CD14-positive monocyte (primary cell): ENCODE results near the gene MORC2. TPM values are rescaled to one million over a fixed set of nuclear protein-coding genes. Genes with fewer than 3 reads are reported as not detected.
A peak's percentile ranks its signal among the peaks of the same experiment; 100 is the strongest.

Experiments used
- DNase-seq, 3 donors: peaks; one replicate each; pipeline ENCODE4 v3.0.0-alpha.2; 2011 to 2022
- H2AFZ ChIP-seq: 2 replicates; pipeline ENCODE4 v1.6.0; 2012; ENCODE audit warnings: mild to moderate bottlenecking, low read depth, low read length, inconsistent platforms; ENCODE audit not compliant: insufficient read depth, poor library complexity, severe bottlenecking
- H3K27ac ChIP-seq, 2 donors: 1 replicate in 1 of 2; 2 replicates in 1 of 2; pipeline ENCODE4 v1.5.1; 2012 to 2013; ENCODE audit warnings: low read length in 2 of 2, control low read depth in 1 of 2, inconsistent platforms in 1 of 2, low read depth in 1 of 2, mild to moderate bottlenecking in 1 of 2
- H3K27me3 ChIP-seq, 2 donors: one replicate each; pipeline versions ENCODE4 v1.6.0 to v1.6.1; 2011 to 2013; ENCODE audit warnings: low read length in 2 of 2; ENCODE audit not compliant: control insufficient read depth in 2 of 2, insufficient read depth in 2 of 2
- H3K36me3 ChIP-seq, 2 donors: replicated peaks in 1 of 2; 1 replicate in 1 of 2; 2 replicates in 1 of 2; pipeline versions ENCODE4 v1.5.1 to v1.6.1; 2012 to 2013; ENCODE audit warnings: low read length in 2 of 2, control low read depth in 1 of 2, inconsistent platforms in 1 of 2, mild to moderate bottlenecking in 1 of 2; ENCODE audit not compliant: insufficient read depth in 2 of 2, control insufficient read depth in 1 of 2
- H3K4me1 ChIP-seq, 2 donors: 1 replicate in 1 of 2; 2 replicates in 1 of 2; pipeline versions ENCODE4 v1.5.1 to v1.6.1; 2012 to 2013; ENCODE audit warnings: low read length in 2 of 2, control low read depth in 1 of 2, inconsistent platforms in 1 of 2, mild to moderate bottlenecking in 1 of 2, moderate library complexity in 1 of 2; ENCODE audit not compliant: insufficient read depth in 2 of 2, control insufficient read depth in 1 of 2
- H3K4me2 ChIP-seq: replicated peaks from 2 replicates; pipeline ENCODE3; 2012; ENCODE audit warnings: low read length, moderate library complexity, mild to moderate bottlenecking; ENCODE audit not compliant: poor library complexity, severe bottlenecking; ENCODE audit errors: extremely low read depth
- H3K4me3 ChIP-seq, 3 experiments: fragments of 200-600 bp in 1 of 3; sonication (generic) in 1 of 3; replicated peaks in 1 of 3; 1 replicate in 2 of 3; 2 replicates in 1 of 3; pipeline ENCODE4 v1.5.1; 2011 to 2013; ENCODE audit warnings: low read length in 3 of 3, mild to moderate bottlenecking in 3 of 3, control low read depth in 2 of 3, low read depth in 2 of 3, inconsistent platforms in 1 of 3, moderate library complexity in 1 of 3
- H3K79me2 ChIP-seq: 2 replicates; pipeline ENCODE4 v1.6.0; 2012; ENCODE audit warnings: mild to moderate bottlenecking, control low read depth, inconsistent platforms, low read length, moderate library complexity; ENCODE audit not compliant: insufficient read depth
- H3K9ac ChIP-seq: 2 replicates; pipeline ENCODE4 v1.6.0; 2017; ENCODE audit warnings: low read length, mild to moderate bottlenecking; ENCODE audit not compliant: insufficient read depth, poor library complexity, severe bottlenecking
- H3K9me3 ChIP-seq, 2 donors: replicated peaks in 1 of 2; 1 replicate in 1 of 2; 2 replicates in 1 of 2; pipeline versions ENCODE4 v1.5.1 to v1.6.1; 2012 to 2013; ENCODE audit warnings: low read length in 2 of 2, control low read depth in 1 of 2; ENCODE audit not compliant: control insufficient read depth in 1 of 2, insufficient read depth in 1 of 2
- H4K20me1 ChIP-seq: 2 replicates; pipeline ENCODE4 v1.6.0; 2012; ENCODE audit warnings: mild to moderate bottlenecking, low read length, control low read depth, moderate library complexity; ENCODE audit not compliant: insufficient read depth
- H3K27ac Mint-ChIP-seq, 7 donors: one replicate each; pipeline ENCODE4 v1.8.0; 2020; ENCODE audit warnings: mild to moderate bottlenecking in 7 of 7, mixed read lengths in 7 of 7, moderate library complexity in 6 of 7, inconsistent platforms in 2 of 7
- H3K27me3 Mint-ChIP-seq, 3 donors: one replicate each; pipeline ENCODE4 v1.8.0; 2021 to 2022; ENCODE audit warnings: low read depth in 3 of 3, mild to moderate bottlenecking in 3 of 3, mixed read lengths in 3 of 3, moderate library complexity in 3 of 3, inconsistent platforms in 1 of 3
- H3K36me3 Mint-ChIP-seq, 2 donors: one replicate each; pipeline ENCODE4 v1.8.0; 2020; ENCODE audit warnings: mixed read lengths in 2 of 2, inconsistent platforms in 1 of 2, mild to moderate bottlenecking in 1 of 2
- H3K4me1 Mint-ChIP-seq: one replicate; pipeline ENCODE4 v1.8.0; 2020; ENCODE audit warnings: mild to moderate bottlenecking, mixed read lengths
- H3K4me3 Mint-ChIP-seq, 2 donors: one replicate each; pipeline ENCODE4 v1.8.0; 2020; ENCODE audit warnings: mild to moderate bottlenecking in 2 of 2, mixed read lengths in 2 of 2, moderate library complexity in 1 of 2
- H3K9me3 Mint-ChIP-seq, 7 donors: one replicate each; pipeline ENCODE4 v1.8.0; 2020 to 2022; ENCODE audit warnings: mixed read lengths in 7 of 7, mild to moderate bottlenecking in 6 of 7, moderate library complexity in 6 of 7, inconsistent platforms in 2 of 7
- CTCF ChIP-seq: fragments of 200-600 bp; IDR thresholded peaks from one replicate; pipeline ENCODE4 v1.8.0; 2022; ENCODE audit warnings: antibody characterized with exemption, mild to moderate bottlenecking
- WGBS: methylation state at CpG from one replicate; pipeline ENCODE4 v1.1.5; 2013; ENCODE audit warnings: missing lambda C conversion rate; ENCODE audit not compliant: insufficient coverage; 5-methylcytosine and 5-hydroxymethylcytosine counted together
- intact Hi-C, 2 donors: fragments of 100-400 bp; cut with micrococcal nuclease; formaldehyde crosslinking; loops; one replicate each; pipeline versions ENCODE4 v1.15.0 to v1.15.1; 2023
- polyA plus RNA-seq, 3 donors: library from polyadenylated mRNA; depleted of rRNA in 1 of 3; unstranded in 2 of 3; stranded (reverse) in 1 of 3; fragments of 300-500 nt in 2 of 3; fragments of >200 nt in 1 of 3; fragmentation: Illumina TruSeq in 2 of 3; gene quantifications; 1 replicate in 2 of 3; 2 replicates in 1 of 3; pipeline ENCODE4 v1.2.3, GENCODE V29; 2012 to 2021

MORC2 gene
- polyA plus RNA-seq, 3 donors = 2.1 to 6.0 (median 2.4) TPM

GRCh38 chr22:30992565-30992964 is 24.0 kb upstream of the MORC2 start:
- H4K20me1 ChIP-seq = no peaks in the 10 kb centered on the region
- peaks cover 0 to 1% of the 10 kb centered on the region in 2 donors for H3K36me3 Mint-ChIP-seq
- H3K27me3 ChIP-seq = no peaks in the 10 kb centered on the region
- intact Hi-C loops = no loop called here
- no peak overlapping the region for H2AFZ ChIP-seq
- H3K4me3 ChIP-seq = no peak overlapping the region
- no peak overlapping the region for H3K4me2 ChIP-seq
- H3K27me3 Mint-ChIP-seq = no peaks in the 10 kb centered on the region
- peaks cover 51 to 53% of the 10 kb centered on the region in 2 donors for H3K4me1 ChIP-seq
- H3K27ac ChIP-seq = no peak overlapping the region
- H3K9ac ChIP-seq = no peak overlapping the region
- H3K27ac Mint-ChIP-seq = peak overlapping the region in 1 of 7 donors; percentile 66
- peaks cover 54% of the 10 kb centered on the region for H3K4me1 Mint-ChIP-seq
- no peak for DNase-seq
- H3K79me2 ChIP-seq = no peaks in the 10 kb centered on the region
- peaks cover 3 to 10% (median 5%) of the 10 kb centered on the region in 7 donors for H3K9me3 Mint-ChIP-seq
- WGBS = no CpG with 5 or more reads among the region's 2 CpGs
- no peaks in the 10 kb centered on the region for H3K36me3 ChIP-seq
- H3K9me3 ChIP-seq = peaks cover 0 to 6% of the 10 kb centered on the region in 2 donors
- no peak for TF ChIP-seq CTCF
- no peak overlapping the region for H3K4me3 Mint-ChIP-seq

DNA sequence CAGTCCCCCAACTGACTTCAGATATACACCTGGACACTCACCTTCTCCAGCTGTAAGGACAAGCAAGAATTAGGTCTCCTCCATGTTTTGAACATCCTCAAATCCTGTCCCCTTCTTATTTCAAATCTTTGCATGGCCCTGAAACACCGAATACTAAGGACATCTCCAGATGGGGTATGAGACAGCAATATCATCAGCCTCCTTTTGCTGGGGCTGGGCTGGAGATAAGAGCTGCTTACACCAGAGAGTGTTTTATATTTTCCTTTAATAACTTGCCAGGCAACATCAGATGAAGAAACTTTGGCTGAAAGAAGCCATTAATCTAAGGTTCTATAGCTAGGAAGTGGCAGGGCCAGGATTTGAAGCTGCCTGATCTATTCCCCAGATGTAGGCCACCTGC is 22.1 kb upstream of the MORC2 start:
- H3K4me3 ChIP-seq = no peak overlapping the region
- peaks cover 0 to 8% of the 10 kb centered on the region in 2 donors for H3K9me3 ChIP-seq
- H3K4me2 ChIP-seq = no peak overlapping the region
- no peaks in the 10 kb centered on the region for H4K20me1 ChIP-seq
- H3K79me2 ChIP-seq = no peaks in the 10 kb centered on the region
- H3K4me1 ChIP-seq = peaks cover 35 to 36% of the 10 kb centered on the region in 2 donors
- Mint-ChIP-seq H3K4me1 (peaks cover 38% of the 10 kb centered on the region), H3K36me3 (peaks cover 0 to 1% of the 10 kb centered on the region in 2 donors), H3K27ac (peak overlapping the region in 6 of 7 donors; percentile 56 to 85 (median 68)), H3K4me3 (no peak overlapping the region), H3K9me3 (peaks cover 3 to 15% (median 7%) of the 10 kb centered on the region in 7 donors), H3K27me3 (no peaks in the 10 kb centered on the region)
- H3K27ac ChIP-seq = peak overlapping the region in 1 of 2 donors; percentile 63
- H3K27me3 ChIP-seq = no peaks in the 10 kb centered on the region
- WGBS = no CpG with 5 or more reads among the region's 1 CpG
- no peak for TF ChIP-seq CTCF
- no peak for DNase-seq
- H3K9ac ChIP-seq = no peak overlapping the region
- no peak overlapping the region for H2AFZ ChIP-seq
- intact Hi-C loops = no loop called here
- no peaks in the 10 kb centered on the region for H3K36me3 ChIP-seq
